HCT116 (cell line): Measurements from ENCODE around the gene PRDX1. TPM values are rescaled to one million over a fixed set of nuclear protein-coding genes. Genes with fewer than 3 reads are reported as not detected.

ENCODE experiments used
- ATAC-seq: fragments of 200-7000 bp; cut with Tn5 transposase; 2 replicates; pipeline ENCODE4 v1.9.1; 2020; ENCODE audit warnings: mild to moderate bottlenecking, moderate library complexity
- BruUV-seq: library from RNA; stranded (reverse); fragments of 400-500 nt; replicated peaks from 2 replicates; lab custom pipeline; 2021; lab: Mats Ljungman, UMichigan
- CTCF ChIA-PET: fragments of 300-600 bp; sonication (Branson Sonifier 250); formaldehyde crosslinking; loops from one replicate; lab custom pipeline; 2021; ENCODE audit warnings: antibody characterized with exemption; lab: Charles Lee
- POLR2A ChIA-PET: fragments of 300-600, 350-600 bp; sonication (Branson Sonifier 250); formaldehyde crosslinking; loops from one replicate; lab custom pipeline; 2021; ENCODE audit warnings: antibody characterized with exemption; lab: Charles Lee
- RAD21 ChIA-PET, 2 experiments: fragments of 300-600 bp; sonication (Branson Sonifier 250); formaldehyde crosslinking; loops; one replicate each; lab custom pipeline; 2023; ENCODE audit warnings: low total read pairs in 2 of 2; ENCODE audit not compliant: uncharacterized antibody in 2 of 2, unreplicated experiment in 2 of 2, low non-redundant PET in 1 of 2; lab: Charles Lee
- DNase-seq: peaks from one replicate; pipeline ENCODE4 v3.0.0-alpha.2; 2010; ENCODE audit warnings: low read depth, low spot score
- H2AFZ ChIP-seq: fragments of 200-600 bp; shearing (Covaris generic), sonication (generic); 2 replicates; pipeline ENCODE4 v1.6.1; 2017; ENCODE audit warnings: low read depth, mixed run types, mixed read lengths, antibody characterized with exemption, low read length; ENCODE audit not compliant: poor library complexity, severe bottlenecking
- H3K27ac ChIP-seq: 2 replicates; pipeline ENCODE4 v1.5.1; 2012; ENCODE audit warnings: low read depth, low read length
- H3K27me3 ChIP-seq: fragments of 200-600 bp; sonication (generic); 2 replicates; pipeline ENCODE4 v1.6.1; 2016; ENCODE audit warnings: mixed run types, low read length, mixed read lengths; ENCODE audit not compliant: insufficient read depth
- H3K36me3 ChIP-seq, 2 experiments: fragments of 200-500 bp in 1 of 2; fragments of 200-600 bp in 1 of 2; sonication (Bioruptor generic) in 1 of 2; sonication (generic) in 1 of 2; 2 replicates each; pipeline versions ENCODE4 v1.5.1 to v1.6.1; 2014 to 2016; ENCODE audit warnings: low read length in 2 of 2, inconsistent platforms in 1 of 2, mixed read lengths in 1 of 2, mixed run types in 1 of 2; ENCODE audit not compliant: insufficient read depth in 2 of 2, control insufficient read depth in 1 of 2
- H3K4me1 ChIP-seq, 2 experiments: fragments of 200-600 bp in 1 of 2; sonication (generic) in 1 of 2; 2 replicates each; pipeline versions ENCODE4 v1.5.1 to v1.6.1; 2012 to 2017; ENCODE audit warnings: low read length in 2 of 2, inconsistent platforms in 1 of 2, mild to moderate bottlenecking in 1 of 2, mixed read lengths in 1 of 2, mixed run types in 1 of 2, moderate library complexity in 1 of 2; ENCODE audit not compliant: insufficient read depth in 2 of 2, control insufficient read depth in 1 of 2
- H3K4me2 ChIP-seq: fragments of 200-600 bp; sonication (generic); 2 replicates; pipeline ENCODE4 v1.6.1; 2017; ENCODE audit warnings: mixed run types, low read length, mixed read lengths
- H3K4me3 ChIP-seq, 2 experiments: fragments of 200-600 bp in 1 of 2; sonication (generic) in 1 of 2; replicated peaks in 1 of 2; 2 replicates each; pipeline ENCODE4 v1.5.1; 2011 to 2016; ENCODE audit warnings: low read length in 2 of 2, control low read depth in 1 of 2, low read depth in 1 of 2, mild to moderate bottlenecking in 1 of 2, mixed read lengths in 1 of 2, mixed run types in 1 of 2
- H3K79me2 ChIP-seq: fragments of 200-600 bp; sonication (generic); 2 replicates; pipeline ENCODE4 v1.6.1; 2017; ENCODE audit warnings: mild to moderate bottlenecking, mixed run types, low read length, moderate library complexity, mixed read lengths; ENCODE audit not compliant: insufficient read depth
- H3K9ac ChIP-seq: fragments of 200-600 bp; sonication (generic); 2 replicates; pipeline ENCODE4 v1.6.1; 2016; ENCODE audit warnings: low read length, mixed read lengths
- H3K9me2 ChIP-seq: fragments of 200-600 bp; sonication (generic), shearing (Covaris generic); 2 replicates; pipeline ENCODE4 v1.6.1; 2017; ENCODE audit warnings: mixed run types, mild to moderate bottlenecking, moderate library complexity; ENCODE audit not compliant: insufficient read depth
- H3K9me3 ChIP-seq, 2 experiments: fragments of 200-500 bp in 1 of 2; fragments of 200-600 bp in 1 of 2; sonication (Bioruptor generic) in 1 of 2; sonication (generic) in 1 of 2; 2 replicates each; pipeline ENCODE4 v1.6.1; 2014 to 2017; ENCODE audit warnings: low read length in 2 of 2, mixed read lengths in 2 of 2, inconsistent platforms in 1 of 2, low read depth in 1 of 2, mild to moderate bottlenecking in 1 of 2, mixed run types in 1 of 2, moderate library complexity in 1 of 2; ENCODE audit not compliant: control insufficient read depth in 1 of 2, insufficient read depth in 1 of 2
- H4K20me1 ChIP-seq: fragments of 200-600 bp; sonication (generic), shearing (Covaris generic); 2 replicates; pipeline ENCODE4 v1.6.1; 2017; ENCODE audit warnings: mixed run types, mild to moderate bottlenecking, moderate library complexity; ENCODE audit not compliant: insufficient read depth
- ATF3 ChIP-seq: IDR thresholded peaks from 2 replicates; pipeline ENCODE4 v1.6.1; 2012
- CEBPB ChIP-seq: IDR thresholded peaks from 2 replicates; pipeline ENCODE4 v1.6.1; 2012; ENCODE audit warnings: low read depth
- EGR1 ChIP-seq: IDR thresholded peaks from 2 replicates; pipeline ENCODE4 v1.6.1; 2012; ENCODE audit warnings: low read depth
- EZH2 ChIP-seq: fragments of 200-600 bp; sonication (generic); IDR thresholded peaks from 2 replicates; pipeline ENCODE4 v1.6.1; 2017; ENCODE audit warnings: antibody characterized with exemption, mixed run types
- FOSL1 ChIP-seq: IDR thresholded peaks from 2 replicates; pipeline ENCODE4 v1.6.1; 2012; ENCODE audit warnings: low read depth
- POLR2A ChIP-seq: IDR thresholded peaks from 2 replicates; pipeline ENCODE4 v1.7.0; 2011; ENCODE audit warnings: borderline replicate concordance; ENCODE audit not compliant: insufficient read depth, insufficient read length; ENCODE audit errors: extremely low read depth
- POLR2AphosphoS5 ChIP-seq: IDR thresholded peaks from 2 replicates; pipeline ENCODE4 v1.6.1; 2011; ENCODE audit warnings: mild to moderate bottlenecking, low read depth, low read length, moderate library complexity
- RAD21 ChIP-seq: IDR thresholded peaks from 2 replicates; pipeline ENCODE4 v1.6.1; 2012; ENCODE audit warnings: low read depth, mild to moderate bottlenecking
- SP1 ChIP-seq: IDR thresholded peaks from 2 replicates; pipeline ENCODE4 v1.6.1; 2012; ENCODE audit warnings: low read depth
- SRF ChIP-seq: IDR thresholded peaks from 2 replicates; pipeline ENCODE4 v1.6.1; 2012; ENCODE audit warnings: low read depth
- ZNF274 ChIP-seq: fragments of 200-500 bp; sonication (Bioruptor generic); IDR thresholded peaks from 2 replicates; pipeline ENCODE4 v1.6.1; 2014; ENCODE audit warnings: mild to moderate bottlenecking, low read depth, low read length, inconsistent platforms
- intact Hi-C: fragments of 100-400 bp; cut with micrococcal nuclease; formaldehyde crosslinking; loops from 2 replicates; pipeline ENCODE4 v1.10.0; 2022
- total RNA-seq: library from RNA; stranded (reverse); gene quantifications from one replicate; pipeline ENCODE4 v1.2.1, GENCODE V29; 2021; ENCODE audit not compliant: unreplicated experiment
- TF ChIP-seq, protein P1 (sequence below): IDR thresholded peaks from 2 replicates; pipeline ENCODE4 v1.6.1; 2012
- TF ChIP-seq, protein P2 (sequence below): IDR thresholded peaks from 2 replicates; pipeline ENCODE4 v1.6.1; 2011; ENCODE audit warnings: mild to moderate bottlenecking, low read length, moderate library complexity; ENCODE audit not compliant: insufficient replicate concordance; ENCODE audit errors: extremely low read depth
- TF ChIP-seq, protein P3 (sequence below): IDR thresholded peaks from 2 replicates; pipeline ENCODE4 v1.6.1; 2012; ENCODE audit warnings: low read depth

The PRDX1 gene
- total RNA-seq, 1 experiment from 2014 or later: 1,171 TPM

DNA sequence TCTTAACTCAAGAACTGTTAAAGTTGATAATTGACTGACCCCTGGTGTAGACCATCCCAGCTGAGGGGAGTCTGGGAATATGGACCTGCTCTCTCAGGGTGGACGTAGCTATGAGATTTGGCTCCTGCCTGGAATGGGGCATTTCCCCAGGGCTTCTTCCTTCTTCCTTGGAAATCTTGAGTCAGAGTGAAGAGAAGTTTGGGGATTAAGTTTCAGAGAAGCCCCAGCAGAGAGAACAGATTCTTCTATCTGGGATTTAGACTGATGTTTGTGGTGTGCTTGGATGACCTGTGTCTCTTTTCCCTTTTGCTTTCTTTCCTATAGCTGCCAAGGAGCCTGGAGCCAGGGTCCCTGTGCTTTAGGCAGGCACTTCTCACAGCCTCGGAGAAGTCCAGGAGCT is 42.2 kb upstream of the PRDX1 start:
- no peak for ATAC-seq
- Histone ChIP-seq H3K9ac (no peak overlapping the region), H3K4me2 (no peak overlapping the region), H3K36me3 (peaks cover 17 to 39% of the 10 kb centered on the region in 2 experiments), H3K9me3 (no peaks in the 10 kb centered on the region), H2AFZ (no peak overlapping the region), H3K27ac (no peak overlapping the region), H3K9me2 (no peaks in the 10 kb centered on the region)
- TF ChIP-seq ATF3 (no peak), EZH2 (no peak), POLR2AphosphoS5 (no peak), SP1 (no peak), RAD21 (no peak), CEBPB (no peak), ZNF274 (no peak), SRF (no peak), FOSL1 (no peak), EGR1 (no peak), POLR2A (no peak)
- TF ChIP-seq, protein P1, sequence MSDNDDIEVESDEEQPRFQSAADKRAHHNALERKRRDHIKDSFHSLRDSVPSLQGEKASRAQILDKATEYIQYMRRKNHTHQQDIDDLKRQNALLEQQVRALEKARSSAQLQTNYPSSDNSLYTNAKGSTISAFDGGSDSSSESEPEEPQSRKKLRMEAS: no peak
- TF ChIP-seq, protein P2, sequence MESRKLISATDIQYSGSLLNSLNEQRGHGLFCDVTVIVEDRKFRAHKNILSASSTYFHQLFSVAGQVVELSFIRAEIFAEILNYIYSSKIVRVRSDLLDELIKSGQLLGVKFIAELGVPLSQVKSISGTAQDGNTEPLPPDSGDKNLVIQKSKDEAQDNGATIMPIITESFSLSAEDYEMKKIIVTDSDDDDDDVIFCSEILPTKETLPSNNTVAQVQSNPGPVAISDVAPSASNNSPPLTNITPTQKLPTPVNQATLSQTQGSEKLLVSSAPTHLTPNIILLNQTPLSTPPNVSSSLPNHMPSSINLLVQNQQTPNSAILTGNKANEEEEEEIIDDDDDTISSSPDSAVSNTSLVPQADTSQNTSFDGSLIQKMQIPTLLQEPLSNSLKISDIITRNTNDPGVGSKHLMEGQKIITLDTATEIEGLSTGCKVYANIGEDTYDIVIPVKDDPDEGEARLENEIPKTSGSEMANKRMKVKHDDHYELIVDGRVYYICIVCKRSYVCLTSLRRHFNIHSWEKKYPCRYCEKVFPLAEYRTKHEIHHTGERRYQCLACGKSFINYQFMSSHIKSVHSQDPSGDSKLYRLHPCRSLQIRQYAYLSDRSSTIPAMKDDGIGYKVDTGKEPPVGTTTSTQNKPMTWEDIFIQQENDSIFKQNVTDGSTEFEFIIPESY: no peak
- TF ChIP-seq, protein P3, sequence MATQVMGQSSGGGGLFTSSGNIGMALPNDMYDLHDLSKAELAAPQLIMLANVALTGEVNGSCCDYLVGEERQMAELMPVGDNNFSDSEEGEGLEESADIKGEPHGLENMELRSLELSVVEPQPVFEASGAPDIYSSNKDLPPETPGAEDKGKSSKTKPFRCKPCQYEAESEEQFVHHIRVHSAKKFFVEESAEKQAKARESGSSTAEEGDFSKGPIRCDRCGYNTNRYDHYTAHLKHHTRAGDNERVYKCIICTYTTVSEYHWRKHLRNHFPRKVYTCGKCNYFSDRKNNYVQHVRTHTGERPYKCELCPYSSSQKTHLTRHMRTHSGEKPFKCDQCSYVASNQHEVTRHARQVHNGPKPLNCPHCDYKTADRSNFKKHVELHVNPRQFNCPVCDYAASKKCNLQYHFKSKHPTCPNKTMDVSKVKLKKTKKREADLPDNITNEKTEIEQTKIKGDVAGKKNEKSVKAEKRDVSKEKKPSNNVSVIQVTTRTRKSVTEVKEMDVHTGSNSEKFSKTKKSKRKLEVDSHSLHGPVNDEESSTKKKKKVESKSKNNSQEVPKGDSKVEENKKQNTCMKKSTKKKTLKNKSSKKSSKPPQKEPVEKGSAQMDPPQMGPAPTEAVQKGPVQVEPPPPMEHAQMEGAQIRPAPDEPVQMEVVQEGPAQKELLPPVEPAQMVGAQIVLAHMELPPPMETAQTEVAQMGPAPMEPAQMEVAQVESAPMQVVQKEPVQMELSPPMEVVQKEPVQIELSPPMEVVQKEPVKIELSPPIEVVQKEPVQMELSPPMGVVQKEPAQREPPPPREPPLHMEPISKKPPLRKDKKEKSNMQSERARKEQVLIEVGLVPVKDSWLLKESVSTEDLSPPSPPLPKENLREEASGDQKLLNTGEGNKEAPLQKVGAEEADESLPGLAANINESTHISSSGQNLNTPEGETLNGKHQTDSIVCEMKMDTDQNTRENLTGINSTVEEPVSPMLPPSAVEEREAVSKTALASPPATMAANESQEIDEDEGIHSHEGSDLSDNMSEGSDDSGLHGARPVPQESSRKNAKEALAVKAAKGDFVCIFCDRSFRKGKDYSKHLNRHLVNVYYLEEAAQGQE: no peak
- TF ChIP-seq, all 23 proteins: peak for 0
- H3K4me3 ChIP-seq: no peak overlapping the region
- RAD21 ChIA-PET: no interaction called here
- intact Hi-C loops: no loop called here
- DNase-seq: no peak
- H3K4me1 ChIP-seq: no peaks in the 10 kb centered on the region
- no peaks in the 10 kb centered on the region for H4K20me1 ChIP-seq
- CTCF ChIA-PET: no interaction called here
- POLR2A ChIA-PET: interaction anchor here (0.6 to 0.9 kb wide), 2 partner anchors 15 to 42 kb away, joined by 4 read pairs; partner anchors contain the start of gene PRDX1
- H3K27me3 ChIP-seq: no peaks in the 10 kb centered on the region
- H3K79me2 ChIP-seq: peaks cover 36% of the 10 kb centered on the region
- no TSS peak for BruUV-seq
